GM21737 (cell line): ENCODE data around the gene SEMA4C.

Experiments
- ATAC-seq: cut with Tn5 transposase; IDR thresholded peaks from one replicate; pipeline ENCODE4 v1.9.1; 2021; ENCODE audit warnings: mild to moderate bottlenecking, moderate library complexity; ENCODE audit not compliant: unreplicated experiment

The SEMA4C gene

DNA sequence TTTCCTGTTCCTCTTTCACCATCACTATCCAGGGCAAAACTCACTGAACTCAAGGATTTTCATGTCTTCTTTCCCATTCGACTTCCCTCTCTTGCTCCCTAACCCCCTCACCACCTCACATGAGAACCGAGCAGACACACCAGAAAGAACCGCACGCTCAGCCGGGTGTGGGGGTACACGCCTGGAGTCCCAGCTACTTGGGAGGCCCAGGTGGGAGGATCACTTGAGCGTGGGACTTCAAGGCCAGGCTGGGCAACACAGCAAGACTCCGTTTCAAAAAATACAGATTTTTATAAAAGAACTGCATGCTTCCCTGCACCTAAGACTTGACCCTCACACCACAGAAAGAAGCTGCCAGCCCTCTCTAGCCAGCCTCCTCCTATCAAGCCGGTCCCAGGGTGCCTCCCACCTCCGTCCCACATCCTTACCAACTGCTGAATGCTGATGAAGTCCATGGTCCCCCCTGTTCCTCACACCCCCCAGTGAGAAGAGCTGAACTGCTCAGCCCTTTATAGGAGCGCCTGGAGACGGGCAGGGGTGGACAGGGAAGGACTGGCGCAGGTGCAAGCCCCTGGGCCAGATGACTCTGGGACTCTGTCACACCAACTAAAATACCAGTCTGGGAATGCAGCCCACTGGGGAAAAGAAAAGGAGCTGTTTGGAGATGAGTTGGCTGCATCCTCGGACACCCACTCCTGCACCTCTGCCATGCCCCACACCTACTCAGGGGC is 26.2 kb downstream of the SEMA4C start, which contains the start of gene ANKRD23:
TSS of gene ANKRD23 (minus strand) at position 484 of the 731 bp plus-strand sequence. CDS start at position 455, 29 bp downstream.
- ATAC-seq, result no peak

DNA sequence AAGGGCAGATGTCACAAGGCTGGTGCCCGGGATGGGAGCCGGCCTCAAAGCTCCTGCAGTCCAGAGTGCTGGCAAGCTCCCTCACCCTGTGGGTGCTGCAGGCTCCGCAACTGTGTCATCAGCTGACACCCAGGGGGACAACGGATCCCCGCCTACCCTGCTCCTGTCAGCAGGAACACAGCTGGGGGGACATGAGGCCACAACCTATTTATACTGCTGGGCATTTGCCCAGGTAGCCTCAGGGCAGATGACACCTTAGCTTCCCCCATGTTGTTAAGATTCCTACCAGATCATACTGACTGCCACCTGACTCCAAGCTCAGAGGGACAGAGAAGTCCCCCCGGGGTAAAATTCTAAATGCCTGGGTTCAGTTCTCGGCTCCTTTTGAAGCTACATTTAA is 27.3 kb downstream of the SEMA4C start:
- ATAC-seq, result no peak

DNA sequence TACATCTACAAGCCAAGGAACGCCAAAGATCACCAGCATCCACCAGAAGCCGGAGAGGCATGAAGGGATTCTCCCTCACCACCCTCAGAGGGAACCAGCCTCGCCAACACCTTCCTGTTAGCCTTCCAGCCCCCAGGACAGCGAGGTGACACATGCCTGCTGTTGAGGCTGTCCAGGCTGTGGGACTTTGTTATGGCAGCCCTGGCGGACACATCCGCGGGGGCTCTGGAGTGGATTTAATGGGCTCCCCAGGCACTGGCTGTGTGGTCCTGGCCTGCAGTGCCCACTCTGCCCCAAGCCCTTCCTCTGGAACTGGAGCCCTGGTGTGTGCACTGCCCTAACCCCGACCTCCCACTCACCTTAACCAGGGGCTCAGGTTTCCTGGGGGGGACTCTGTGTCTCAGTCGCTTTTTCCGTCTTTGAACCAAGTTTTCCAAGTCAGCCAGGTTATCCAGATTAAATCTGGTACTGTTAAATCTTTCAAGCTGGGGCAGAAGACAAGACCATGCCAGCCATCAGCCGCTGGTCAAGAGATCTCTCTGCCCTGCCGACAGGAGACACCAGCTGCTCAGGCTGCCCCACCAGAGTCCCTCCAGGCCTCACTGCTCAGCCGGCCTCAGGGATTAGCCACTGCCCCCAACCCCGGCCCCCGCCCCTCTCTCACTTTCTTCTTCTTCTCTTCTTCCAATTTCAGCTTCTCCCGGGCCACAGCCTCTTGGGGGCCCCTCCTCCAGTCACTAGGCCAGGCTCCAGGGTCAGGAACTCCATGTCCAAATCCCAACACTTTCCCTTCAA is 28.0 kb downstream of the SEMA4C start:
- no peak for ATAC-seq

DNA sequence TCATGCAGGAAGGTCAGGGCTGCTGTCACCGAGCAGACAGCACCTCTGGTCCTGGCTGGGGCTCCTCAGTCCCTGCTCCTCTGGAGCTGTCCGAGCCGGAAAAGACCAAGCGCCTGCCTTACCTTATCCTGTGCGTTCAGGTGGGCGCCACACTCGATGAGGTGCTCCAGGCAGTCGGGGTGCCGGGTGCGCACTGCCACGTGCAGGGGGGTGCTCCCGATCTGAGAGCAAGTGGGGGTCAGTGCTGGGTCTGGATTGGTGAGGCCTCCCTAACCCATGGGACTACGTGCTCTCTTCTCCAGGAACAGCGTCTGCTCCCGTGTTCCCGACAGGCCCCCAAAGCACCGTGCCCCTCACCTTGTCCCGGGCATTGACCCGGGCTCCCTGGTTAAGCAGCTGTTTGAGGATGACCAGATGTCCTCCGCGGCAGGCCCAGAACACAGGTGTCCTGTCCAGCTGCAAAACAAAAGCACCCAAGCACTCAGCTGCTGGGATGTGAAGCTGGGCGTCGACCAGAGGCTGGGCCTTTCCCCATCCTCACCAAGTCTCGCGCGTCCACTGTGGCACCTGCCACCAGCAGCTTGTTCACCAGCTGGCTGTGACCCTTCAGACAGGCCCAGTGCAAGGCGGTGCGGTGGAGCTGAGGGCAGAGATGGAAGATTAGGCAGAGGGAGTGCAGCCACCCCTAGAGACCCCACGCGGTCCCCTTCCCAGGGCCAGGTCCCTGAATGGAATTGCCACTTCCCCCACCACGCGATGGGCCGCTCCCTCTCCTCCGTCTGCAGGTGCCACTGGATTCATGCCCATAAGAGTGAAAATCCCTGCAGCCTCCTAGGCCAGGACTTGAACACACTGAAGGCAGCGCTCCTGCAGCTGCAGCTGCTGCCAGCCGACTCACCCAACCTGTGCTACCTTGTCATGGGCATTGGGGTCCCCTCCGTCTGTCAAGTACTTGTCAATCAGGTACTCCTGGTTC is 29.7 kb downstream of the SEMA4C start:
- ATAC-seq, result no peak

DNA sequence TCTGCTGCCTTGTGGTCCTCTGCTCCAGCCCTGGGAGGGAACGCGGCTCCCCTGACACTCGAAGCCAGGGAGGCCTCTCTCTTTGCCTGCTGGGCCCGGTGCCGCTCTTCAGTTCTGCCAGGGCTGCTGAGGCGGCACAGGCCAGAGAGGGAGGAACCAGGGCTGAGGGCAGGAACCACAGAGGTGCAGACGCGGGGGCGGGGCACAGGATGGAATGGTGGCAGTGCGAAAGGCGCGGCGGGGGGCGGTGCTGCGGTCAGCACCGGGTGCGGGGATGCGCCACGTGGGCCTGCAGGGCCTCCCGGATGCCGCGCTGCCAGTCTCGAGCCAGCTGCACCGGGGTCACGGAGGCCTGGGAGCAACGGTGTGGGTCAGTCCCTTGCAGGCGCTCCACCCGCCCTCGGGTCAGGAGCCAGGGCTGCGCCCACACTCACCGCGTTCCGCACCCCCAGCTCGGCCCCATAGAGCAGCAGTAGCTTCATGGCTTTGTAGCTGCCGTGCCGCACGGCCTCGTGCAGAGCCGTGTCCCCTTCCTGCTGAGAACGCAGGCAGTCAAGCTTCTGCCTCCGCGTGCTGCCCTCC is 30.5 kb downstream of the SEMA4C start:
- peak; percentile 65 for ATAC-seq

DNA sequence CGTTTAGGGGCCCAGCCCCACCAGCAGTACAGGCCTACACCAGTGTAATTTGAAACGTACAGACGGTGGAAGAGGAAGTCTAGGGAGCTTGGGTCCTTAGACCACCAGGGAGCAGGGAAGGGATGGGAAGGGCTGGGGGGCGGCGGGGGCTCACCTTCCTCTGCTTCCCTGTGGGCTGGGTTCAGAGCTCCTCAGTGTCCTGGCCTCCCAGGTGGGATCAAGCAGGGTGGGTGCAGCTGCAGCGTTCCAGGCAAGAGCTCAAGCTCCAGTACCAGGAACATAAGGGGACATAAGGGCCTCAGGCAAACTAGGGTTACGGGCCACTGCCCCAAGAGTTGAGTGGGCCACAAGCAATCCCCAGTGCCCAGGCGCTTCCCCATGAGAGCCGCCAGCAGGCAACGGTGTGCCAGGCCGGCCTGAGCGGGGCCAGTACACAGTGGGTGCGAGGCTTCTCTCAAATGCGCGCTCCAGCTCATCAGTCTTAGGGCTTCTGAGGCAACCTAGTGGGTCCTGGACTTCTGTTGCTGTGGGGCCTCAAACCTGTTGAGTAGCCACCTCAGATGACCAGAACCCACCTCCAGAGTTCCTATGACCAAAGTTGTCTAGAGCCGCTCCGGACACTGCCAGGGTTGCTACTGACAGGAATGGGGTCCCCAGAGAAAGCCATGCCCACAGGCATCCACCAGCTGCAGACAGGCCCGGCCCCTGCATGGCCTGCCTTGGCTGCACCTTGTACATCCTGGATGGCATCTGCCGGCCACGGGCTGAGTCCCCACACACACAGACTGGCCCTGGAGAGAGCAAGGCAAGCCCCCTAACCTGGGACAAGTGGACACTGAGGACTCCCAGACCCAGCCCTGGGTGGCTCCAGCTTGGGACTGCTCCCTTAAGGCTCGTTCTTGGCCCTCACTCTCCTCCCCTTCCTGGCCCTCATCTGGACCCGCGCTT is 31.3 kb downstream of the SEMA4C start:
- ATAC-seq, result no peak

DNA sequence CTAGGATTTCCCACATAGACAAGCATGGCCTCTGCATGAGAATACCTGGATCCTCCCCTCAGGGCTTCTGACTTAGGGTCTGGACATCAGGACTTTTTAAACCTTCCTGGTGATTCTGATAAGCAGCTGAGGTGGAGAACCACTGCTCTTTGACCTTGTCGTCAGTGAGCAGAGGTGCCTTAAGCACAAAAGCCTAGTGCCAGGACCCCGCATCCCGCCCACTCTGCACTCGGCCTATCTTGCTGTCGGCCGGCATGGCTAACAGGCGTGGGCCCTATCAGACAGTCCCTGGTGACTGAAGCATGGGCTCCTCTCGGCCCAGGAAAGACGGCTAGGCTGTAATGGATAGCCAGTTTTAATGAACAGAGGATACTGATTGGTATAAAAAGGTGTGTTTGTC is 32.3 kb downstream of the SEMA4C start:
- ATAC-seq, result no peak

DNA sequence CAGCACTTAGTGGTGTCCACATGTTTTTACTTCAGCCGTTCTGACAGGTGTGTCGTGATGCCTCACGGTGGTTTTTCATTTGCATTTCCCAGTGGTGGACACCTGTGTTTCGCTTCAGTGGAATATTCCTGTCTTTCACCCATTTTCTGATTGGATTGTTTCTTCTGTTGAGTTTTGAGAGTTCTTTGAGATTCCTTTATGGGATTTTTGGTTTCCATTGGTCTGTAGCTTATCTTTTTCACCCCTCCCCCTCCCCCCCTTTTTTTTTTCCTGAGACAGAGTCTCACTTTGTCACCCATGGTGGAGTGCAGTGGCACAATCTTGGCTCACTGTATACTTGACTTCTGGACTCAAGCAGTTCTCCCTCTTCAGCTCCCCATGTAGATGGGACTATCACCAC is 34.0 kb downstream of the SEMA4C start:
- ATAC-seq, result no peak

DNA sequence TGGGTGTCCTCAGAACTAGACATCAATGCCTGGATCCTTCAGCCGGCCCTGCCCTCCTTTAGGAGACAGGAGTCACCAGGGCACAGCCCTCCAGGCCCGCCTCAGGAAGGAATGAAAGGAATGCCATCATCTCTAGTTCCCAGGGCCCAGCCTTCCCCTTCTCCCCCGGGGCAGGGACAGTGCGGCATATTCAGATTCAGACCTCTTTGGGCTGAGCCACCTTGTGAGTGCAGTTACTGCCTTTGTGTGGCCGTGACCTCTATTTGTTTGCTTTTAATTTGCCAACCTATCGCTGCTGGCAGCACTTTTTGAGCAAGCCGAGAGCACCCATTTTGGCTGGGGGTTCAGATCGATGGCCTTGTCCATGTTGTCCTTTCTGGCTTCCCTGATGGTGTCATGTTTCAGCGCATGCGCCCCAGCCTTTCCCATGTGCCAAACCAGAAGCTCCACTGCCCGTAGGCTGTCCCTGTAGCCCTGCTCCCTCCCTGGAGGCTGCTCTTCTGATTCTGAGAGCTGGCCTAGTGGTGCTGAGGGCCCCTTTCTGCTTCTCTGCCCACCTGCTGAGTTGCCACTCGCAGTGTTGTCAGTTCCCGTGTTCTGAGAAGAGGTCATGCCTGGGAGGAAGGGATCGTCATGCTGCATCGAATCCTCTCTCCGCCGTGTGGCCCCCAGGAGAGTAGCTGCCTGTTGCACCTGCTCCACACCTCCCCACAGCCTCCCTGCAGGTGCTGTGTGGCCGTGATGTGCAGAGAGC is 36.9 kb downstream of the SEMA4C start:
- no peak for ATAC-seq

DNA sequence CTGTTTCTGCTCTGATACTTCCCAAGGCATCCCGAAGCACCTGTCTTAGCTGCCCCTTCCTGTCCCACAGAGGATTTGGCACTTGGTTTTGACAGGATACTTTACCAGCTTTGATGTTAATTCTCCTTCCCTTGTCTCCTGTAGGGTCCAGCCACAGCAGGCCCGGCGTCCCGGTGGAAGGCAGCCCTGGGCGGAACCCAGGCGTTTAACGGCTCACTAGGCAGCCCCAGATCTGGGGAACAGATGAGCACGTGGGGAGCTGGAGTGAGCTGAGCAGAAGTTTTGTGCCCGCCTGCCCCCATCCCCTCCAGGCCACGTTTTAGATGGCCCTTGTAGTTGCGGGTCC is 37.5 kb downstream of the SEMA4C start:
- ATAC-seq, result no peak

DNA sequence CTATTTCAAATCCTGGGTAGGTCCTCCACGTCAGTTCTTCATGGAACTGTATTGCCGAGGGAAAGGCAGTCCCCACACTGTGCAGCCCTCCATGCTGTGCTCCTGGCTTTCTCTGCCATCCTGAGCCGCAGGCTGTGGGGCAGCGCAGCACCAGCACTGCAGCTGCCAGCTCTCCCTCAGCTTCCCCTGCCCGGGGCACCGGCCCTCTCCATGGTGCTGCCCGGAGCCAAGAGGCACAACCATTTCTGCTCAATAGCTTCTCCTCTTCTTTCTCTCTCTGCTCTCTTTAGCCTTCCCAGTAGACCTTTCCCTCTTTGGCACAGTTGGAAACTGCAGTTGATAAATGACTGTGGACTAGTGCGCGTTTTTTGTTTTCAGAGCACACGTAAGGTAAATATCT is 38.2 kb downstream of the SEMA4C start:
- no peak for ATAC-seq

DNA sequence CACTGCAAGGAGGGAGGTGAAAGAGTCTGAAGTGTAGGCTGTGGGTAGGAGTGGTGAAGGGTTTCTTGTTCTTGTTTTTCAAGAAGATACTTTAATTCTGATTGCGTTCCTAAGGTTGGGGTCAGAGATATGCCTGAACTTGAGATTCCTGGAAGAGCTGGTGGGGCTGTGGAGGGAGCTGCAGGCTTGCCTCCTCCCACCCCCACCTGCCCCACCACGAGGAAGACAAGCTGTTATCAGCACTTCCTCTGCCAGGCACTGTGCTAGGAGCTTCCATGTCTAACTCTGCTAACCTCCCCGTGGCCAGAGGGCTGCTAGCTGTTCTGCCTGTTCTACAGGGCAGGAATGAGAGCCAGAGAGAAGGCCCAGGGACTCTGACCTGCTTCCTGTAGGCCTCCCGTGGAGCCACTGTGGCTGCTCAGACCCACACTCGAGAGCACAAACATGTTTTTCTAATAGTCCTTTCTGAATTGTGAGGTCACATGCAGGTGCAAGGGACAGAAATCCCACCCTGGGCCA is 39.8 kb downstream of the SEMA4C start:
- ATAC-seq, result no peak

DNA sequence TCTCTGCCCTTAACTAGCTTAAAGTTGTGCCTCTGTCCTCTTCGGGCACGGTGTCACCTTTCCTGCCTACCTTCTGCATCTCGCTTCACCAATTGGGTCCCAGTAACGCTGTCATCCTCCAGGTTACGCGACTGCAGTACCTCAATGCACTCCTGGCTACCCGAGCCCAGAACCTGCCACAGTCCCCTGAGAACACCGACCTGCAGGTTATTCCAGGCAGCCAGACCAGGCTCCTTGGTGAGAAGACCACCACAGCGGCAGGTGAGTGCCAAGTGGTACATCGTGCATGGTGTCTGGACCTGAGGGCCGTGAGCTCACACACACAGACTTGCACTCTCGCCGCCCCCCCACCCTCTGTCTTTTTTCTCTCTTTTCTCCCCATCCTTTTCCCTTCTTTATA is 41.0 kb downstream of the SEMA4C start:
- ATAC-seq, result no peak

DNA sequence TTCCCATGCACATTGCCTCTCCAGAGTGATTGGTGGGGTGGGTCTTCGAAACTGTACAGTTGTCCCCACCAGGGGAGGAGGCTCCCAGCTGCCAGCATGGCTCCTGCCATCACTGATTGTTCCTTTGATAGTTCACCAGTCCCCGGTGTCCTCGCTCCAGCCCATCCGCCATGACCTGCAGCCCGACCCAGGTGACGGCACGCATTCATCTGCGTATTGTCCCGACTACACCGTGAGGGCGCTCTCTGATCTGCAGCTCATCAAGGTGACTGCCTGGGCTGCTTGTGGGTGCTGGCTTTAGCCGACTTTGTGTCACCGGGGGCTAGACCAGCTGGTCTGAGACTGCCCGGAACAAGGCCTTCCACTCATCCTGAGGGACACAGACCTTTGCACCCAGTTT is 41.4 kb downstream of the SEMA4C start:
- ATAC-seq, result no peak

DNA sequence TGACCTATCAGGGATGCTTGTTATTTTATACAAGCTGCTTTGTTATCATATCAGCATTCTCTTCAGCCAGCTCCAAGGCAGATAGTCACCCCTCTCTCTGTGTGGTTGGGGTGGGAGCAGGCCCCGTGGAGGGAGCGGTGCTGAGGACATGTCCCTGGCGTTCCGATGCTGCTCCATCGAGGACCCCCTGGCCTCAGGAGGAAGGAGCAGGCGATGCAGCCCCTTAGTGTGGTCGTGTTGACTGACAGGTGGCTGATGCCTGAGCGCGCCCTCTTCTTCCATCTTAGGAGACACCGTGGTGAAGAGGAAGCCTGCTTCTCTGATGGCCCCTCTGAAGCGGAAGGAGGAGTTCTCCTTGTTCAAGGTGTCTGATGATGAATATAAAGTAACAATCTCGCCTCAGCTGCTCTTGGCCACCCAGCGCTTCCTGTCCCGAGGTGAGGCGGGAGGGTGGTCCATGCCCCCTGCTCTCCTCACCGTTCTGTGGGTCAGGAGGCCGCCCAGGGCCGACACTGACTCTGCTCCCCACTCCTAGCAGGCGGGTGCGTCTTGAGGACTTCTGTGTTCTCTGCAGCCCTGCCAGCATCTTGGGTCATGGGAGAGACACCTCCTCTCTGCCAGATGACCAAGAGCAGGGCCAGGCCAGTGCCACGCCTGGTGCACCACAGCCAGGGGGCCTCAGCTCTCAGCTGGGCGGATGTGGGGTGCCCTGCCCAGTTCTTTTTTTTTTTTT is 43.2 kb downstream of the SEMA4C start:
- no peak for ATAC-seq

DNA sequence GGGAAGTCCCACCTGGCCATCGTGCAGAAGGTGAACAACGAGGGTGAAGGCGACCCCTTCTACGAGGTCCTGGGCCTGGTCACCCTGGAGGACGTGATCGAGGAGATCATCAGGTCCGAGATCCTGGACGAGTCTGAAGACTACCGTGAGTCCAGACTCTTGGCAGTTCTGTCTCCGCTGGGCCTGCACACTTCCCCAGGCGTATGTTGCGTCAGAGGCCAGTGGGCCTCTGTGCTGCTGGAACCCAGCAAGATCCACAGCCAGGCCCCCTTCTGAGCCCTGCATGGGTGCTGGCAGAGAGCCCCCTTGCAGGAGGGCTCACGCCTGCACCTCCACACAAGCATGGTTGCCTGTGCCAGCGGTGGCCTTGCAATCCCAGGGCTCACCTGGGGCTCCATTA is 44.8 kb downstream of the SEMA4C start:
- no peak for ATAC-seq

DNA sequence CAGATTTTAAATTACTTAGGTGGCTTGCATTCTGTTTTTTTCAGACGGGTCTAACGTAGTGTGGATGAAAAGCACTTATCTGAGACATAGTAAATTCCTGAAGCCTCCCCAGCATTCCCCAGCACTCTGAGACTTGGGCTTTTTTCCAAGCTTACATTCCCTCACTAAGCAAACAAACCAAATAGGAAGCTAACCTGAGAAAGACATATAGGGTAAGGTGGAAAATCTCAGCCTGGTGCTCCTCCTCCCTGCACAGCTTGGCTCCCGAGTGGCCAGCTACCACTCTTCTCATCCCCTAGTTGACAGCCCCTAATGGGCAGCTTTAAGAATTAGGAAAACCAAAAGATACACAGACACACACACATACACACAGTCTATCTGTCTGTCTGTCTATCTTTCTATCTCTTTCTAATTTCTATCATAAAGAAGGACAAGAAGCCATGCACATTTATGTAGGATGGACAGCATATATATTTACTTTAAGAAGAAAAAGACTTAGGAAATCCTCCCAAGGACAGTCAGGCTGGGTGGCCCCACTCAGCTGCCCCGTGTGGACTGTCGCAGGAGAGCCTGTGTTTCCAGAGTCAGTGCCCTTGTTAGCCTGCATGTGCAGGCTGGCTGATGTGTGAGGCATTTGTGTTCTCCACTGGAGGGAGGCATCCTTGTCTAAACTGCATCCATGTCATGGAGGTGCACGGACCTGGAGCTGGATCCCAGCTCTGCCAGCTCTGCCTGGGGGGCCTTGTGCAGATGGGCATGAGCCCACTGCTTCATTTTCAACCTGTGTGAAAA is 45.6 kb downstream of the SEMA4C start:
- ATAC-seq, result no peak
